Common myeloid progenitor, CD34-positive (primary cell): ENCODE results near the gene ARPIN.
"Not testable (repeated sequence)": the region's sequence is repeated elsewhere in the genome, so short reads cannot be mapped to it uniquely, and the experiment has no call there.

Experiments
- CTCF ChIA-PET: fragments of 350-600 bp; sonication (Branson Sonifier 250); formaldehyde crosslinking; loops from one replicate; lab custom pipeline; 2021; ENCODE audit warnings: antibody characterized with exemption; lab: Charles Lee
- POLR2A ChIA-PET: fragments of 350-600 bp; sonication (Branson Sonifier 250); formaldehyde crosslinking; loops from one replicate; lab custom pipeline; 2021; ENCODE audit warnings: antibody characterized with exemption; lab: Charles Lee
- DNase-seq, 3 donors: peaks; one replicate each; pipeline versions ENCODE4 v3.0.0 to v3.0.0-alpha.2; 2013
- H3K27ac ChIP-seq, 2 experiments: 1 replicate in 1 of 2; 2 replicates in 1 of 2; pipeline ENCODE4 v1.7.0; 2013; ENCODE audit warnings: inconsistent platforms in 2 of 2, low read length in 2 of 2, mild to moderate bottlenecking in 2 of 2, low read depth in 1 of 2, moderate library complexity in 1 of 2; ENCODE audit not compliant: severe bottlenecking in 2 of 2, insufficient read depth in 1 of 2, poor library complexity in 1 of 2
- H3K27me3 ChIP-seq, 5 experiments: replicated peaks in 2 of 5; 1 replicate in 3 of 5; 2 replicates in 2 of 5; pipeline versions ENCODE4 v1.6.1 to v1.7.0; 2013; ENCODE audit warnings: low read length in 4 of 5, mild to moderate bottlenecking in 2 of 5, moderate library complexity in 2 of 5, inconsistent platforms in 1 of 5; ENCODE audit not compliant: insufficient read depth in 5 of 5, control insufficient read depth in 4 of 5
- H3K36me3 ChIP-seq, 4 experiments: 1 replicate in 2 of 4; 2 replicates in 2 of 4; pipeline versions ENCODE4 v1.6.1 to v1.7.0; 2013; ENCODE audit warnings: low read length in 3 of 4, control low read depth in 1 of 4, mild to moderate bottlenecking in 1 of 4; ENCODE audit not compliant: control insufficient read depth in 4 of 4, insufficient read depth in 4 of 4
- H3K4me1 ChIP-seq, 4 experiments: 1 replicate in 3 of 4; 2 replicates in 1 of 4; pipeline versions ENCODE4 v1.6.1 to v1.7.1; 2013; ENCODE audit warnings: low read length in 3 of 4, mild to moderate bottlenecking in 3 of 4, control low read depth in 1 of 4, inconsistent platforms in 1 of 4, moderate library complexity in 1 of 4; ENCODE audit not compliant: control insufficient read depth in 4 of 4, insufficient read depth in 4 of 4; ENCODE audit errors: control extremely low read depth in 1 of 4
- H3K4me3 ChIP-seq, 7 experiments: 1 replicate in 4 of 7; 2 replicates in 3 of 7; pipeline versions ENCODE4 v1.5.1 to v1.7.0; 2013; ENCODE audit warnings: mild to moderate bottlenecking in 7 of 7, low read length in 6 of 7, moderate library complexity in 6 of 7, inconsistent platforms in 2 of 7, low read depth in 2 of 7, control low read depth in 1 of 7; ENCODE audit not compliant: insufficient read depth in 4 of 7, control insufficient read depth in 1 of 7; ENCODE audit errors: extremely low read depth in 1 of 7
- H3K9me3 ChIP-seq, 5 experiments: 1 replicate in 4 of 5; 2 replicates in 1 of 5; pipeline versions ENCODE4 v1.6.1 to v1.7.1; 2013; ENCODE audit warnings: low read length in 4 of 5, mild to moderate bottlenecking in 2 of 5, inconsistent platforms in 1 of 5, low read depth in 1 of 5, moderate library complexity in 1 of 5; ENCODE audit not compliant: control insufficient read depth in 4 of 5, insufficient read depth in 2 of 5; ENCODE audit errors: control extremely low read depth in 1 of 5
- WGBS: methylation state at CpG from one replicate; pipeline ENCODE4 v1.1.5; 2013; ENCODE audit not compliant: insufficient coverage; 5-methylcytosine and 5-hydroxymethylcytosine counted together

The ARPIN gene

DNA sequence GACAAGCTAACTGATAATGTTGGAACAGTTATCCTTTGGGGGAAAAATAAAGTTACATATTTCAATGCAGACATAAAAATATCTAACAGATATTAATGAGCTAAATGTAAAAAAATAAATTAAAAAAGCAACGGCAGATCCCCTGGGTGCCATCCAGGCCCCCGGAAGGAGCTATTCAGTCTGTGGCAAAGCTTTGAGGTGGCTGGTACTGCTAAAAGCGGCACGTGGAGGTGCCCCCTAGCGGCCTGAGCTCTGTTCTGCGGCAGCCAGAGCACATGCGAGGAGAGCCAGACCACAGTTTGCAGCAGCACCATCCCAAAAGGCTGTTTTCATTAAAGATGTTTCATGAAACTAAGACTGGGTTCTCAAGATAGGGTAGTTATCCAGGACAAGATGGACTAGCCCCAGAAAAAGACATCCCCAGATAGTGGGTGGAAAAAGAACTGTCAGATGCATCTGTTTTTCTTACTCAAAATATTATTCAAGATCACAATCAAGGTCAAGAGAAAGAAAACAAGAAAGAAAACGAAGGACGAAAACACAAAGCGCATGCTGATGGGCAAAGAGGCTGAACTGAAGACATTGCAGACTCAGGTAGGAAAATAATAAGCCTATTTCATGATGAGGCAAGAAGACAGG, 37.7 kb downstream of the ARPIN start:
- Histone ChIP-seq H3K9me3 (no peaks in the 10 kb centered on the region), H3K36me3 (peaks cover 10 to 39% (median 26%) of the 10 kb centered on the region in 4 experiments), H3K4me1 (peaks cover 0 to 3% (median 0%) of the 10 kb centered on the region in 4 experiments), H3K27ac (no peak overlapping the region), H3K27me3 (no peaks in the 10 kb centered on the region), H3K4me3 (no peak overlapping the region)
- WGBS, result 0% methylated on average over 6 of the region's 10 CpGs
- POLR2A ChIA-PET, result interaction anchor here (0.5 to 1.3 kb wide), 4 partner anchors 8 to 118 kb away, joined by 3 to 6 read pairs (median 3); no protein-coding TSS in a partner anchor
- peak; percentile 77 to 86 (median 81) for DNase-seq
- CTCF ChIA-PET, result interaction anchor here (0.6 to 9.2 kb wide), 34 partner anchors 9 to 225 kb away, joined by 3 to 240 read pairs (median 5); partner anchors contain the start of genes ANPEP and MESP2

DNA sequence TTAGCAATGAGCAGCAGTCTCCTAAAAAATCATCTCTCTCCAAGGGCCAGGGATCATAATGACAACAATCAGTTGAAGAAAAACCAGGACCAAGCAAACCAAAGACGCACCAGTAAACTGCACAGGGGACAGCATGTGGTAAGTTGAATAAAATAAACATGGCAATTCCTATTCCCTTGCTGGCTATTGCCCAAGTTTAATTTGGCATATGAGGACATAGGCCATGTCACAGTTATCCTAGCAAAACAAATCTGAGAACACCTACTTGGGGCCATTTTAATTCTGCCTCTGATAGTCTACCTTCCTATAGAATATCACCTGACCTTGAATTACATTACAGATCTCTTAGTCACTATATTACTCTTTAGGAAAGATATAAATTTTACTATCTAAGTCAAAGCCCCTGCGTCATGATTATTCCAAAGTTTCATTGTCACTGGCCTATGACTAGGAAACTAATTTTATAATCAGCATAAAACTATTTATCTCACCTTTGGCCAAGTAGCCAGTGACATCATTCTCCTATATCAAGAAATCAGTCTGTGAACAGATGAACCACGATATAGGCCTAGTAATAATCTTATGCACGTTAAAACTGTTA, 42.0 kb downstream of the ARPIN start:
- H3K27ac ChIP-seq, result no peak overlapping the region
- H3K4me1 ChIP-seq, result peaks cover 0 to 3% (median 0%) of the 10 kb centered on the region in 4 experiments
- no CpG with 5 or more reads among the region's 4 CpGs for WGBS
- no peak for DNase-seq
- CTCF ChIA-PET, result interaction anchor here (1.2 to 9.2 kb wide), 3 partner anchors 87 to 130 kb away, joined by 3 to 240 read pairs (median 4); no protein-coding TSS in a partner anchor
- no peaks in the 10 kb centered on the region for H3K27me3 ChIP-seq
- H3K36me3 ChIP-seq, result peaks cover 5 to 23% (median 17%) of the 10 kb centered on the region in 4 experiments
- H3K9me3 ChIP-seq, result no peaks in the 10 kb centered on the region
- no peak overlapping the region for H3K4me3 ChIP-seq
- POLR2A ChIA-PET, result no interaction called here

DNA sequence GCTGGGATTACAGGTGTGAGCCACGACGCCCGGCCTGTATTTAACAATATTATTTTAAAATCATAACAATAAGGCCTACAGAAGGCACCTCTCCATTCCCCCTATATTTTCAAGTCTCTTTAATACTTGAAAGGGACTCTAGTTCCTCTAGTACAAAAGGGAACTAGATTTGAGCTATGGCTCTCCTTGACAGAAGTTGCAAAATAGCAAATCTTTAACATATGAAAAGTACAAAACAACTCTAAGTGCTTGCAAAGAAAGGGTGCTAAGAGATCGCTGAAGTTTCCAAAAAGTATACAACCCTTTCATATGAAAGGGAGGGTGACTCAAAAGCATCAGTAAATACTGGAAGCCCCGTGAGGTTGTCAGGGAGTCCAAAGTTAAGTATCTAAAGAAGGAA, 42.7 kb downstream of the ARPIN start:
- 100% methylated on average over 1 of the region's 5 CpGs for WGBS
- ChIA-PET CTCF (no interaction called here), POLR2A (interaction anchor here (0.6 kb wide), 1 partner anchor 51 kb away, joined by 3 read pairs; no protein-coding TSS in a partner anchor)
- peaks cover 0 to 3% (median 0%) of the 10 kb centered on the region in 4 experiments for H3K4me1 ChIP-seq
- no peak overlapping the region for H3K4me3 ChIP-seq
- no peak overlapping the region for H3K27ac ChIP-seq
- no peak for DNase-seq
- peaks cover 3 to 23% (median 17%) of the 10 kb centered on the region in 4 experiments for H3K36me3 ChIP-seq
- H3K9me3 ChIP-seq, result no peaks in the 10 kb centered on the region
- no peaks in the 10 kb centered on the region for H3K27me3 ChIP-seq

DNA sequence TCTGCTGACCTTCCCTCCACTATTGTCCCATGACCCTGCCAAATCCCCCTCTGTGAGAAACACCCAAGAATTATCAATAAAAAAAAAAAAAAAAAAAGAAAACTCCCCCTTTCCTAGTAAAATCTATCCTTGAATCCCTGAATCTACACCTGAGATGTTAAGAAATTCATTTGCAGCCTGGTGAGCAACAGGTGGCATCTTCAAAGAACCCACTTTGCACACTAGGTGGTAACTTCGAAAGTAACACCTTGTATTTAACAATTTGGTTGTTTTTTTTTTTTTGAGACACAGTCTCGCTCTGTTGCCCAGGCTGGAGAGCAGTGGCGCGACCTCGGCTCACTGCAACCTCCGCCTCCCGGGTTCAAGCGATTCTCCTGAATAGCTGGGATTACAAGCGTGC, 43.3 kb downstream of the ARPIN start:
- WGBS, result 99% methylated on average over 9 of the region's 9 CpGs
- POLR2A ChIA-PET, result interaction anchor here (0.6 kb wide), 1 partner anchor 51 kb away, joined by 3 read pairs; no protein-coding TSS in a partner anchor
- H3K9me3 ChIP-seq, H3K4me3 ChIP-seq, H3K27me3 ChIP-seq, DNase-seq, H3K27ac ChIP-seq, H3K4me1 ChIP-seq, CTCF ChIA-PET: not testable (repeated sequence)
- peaks cover 3 to 28% (median 17%) of the 10 kb centered on the region in 4 experiments for H3K36me3 ChIP-seq

DNA sequence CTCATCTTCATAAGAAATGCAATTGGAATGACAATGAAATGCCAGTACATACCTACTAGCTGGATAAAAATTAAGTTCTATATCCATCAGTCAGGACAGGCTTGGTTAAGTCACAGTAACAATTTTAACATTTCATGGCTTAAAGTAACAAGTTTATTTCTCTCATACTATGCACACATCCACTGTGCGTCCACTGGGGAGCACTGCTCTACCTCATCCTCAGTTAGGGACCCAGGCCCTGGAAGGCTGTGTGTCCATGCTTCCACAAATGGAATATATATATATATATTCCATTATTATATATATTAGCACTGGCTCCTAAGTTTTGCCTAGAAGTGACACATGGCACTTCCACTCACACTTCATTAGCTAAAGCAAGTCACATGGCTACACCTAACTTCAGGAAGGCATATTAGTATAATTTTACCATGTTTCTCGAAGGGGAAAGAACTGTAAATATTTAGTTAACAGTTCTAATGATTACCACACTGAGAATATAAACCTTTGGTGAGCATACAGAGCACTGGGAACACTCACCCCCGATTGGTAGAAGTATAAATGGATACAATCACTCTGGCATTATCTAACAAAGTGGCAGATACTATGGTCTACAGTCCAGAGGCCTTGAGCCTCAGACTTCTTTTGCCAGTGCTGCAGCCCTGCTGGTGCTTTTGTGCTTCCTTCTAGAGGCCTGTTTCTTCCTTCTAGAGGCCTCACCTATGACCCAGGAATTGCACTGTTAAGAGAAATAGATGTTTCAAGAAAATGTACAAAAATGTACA, 47.6 kb downstream of the ARPIN start:
- CTCF ChIA-PET, result interaction anchor here (0.8 to 2.8 kb wide), 4 partner anchors 11 to 110 kb away, joined by 3 to 21 read pairs (median 4); no protein-coding TSS in a partner anchor
- WGBS, result no CpG with 5 or more reads among the region's 3 CpGs
- peaks cover 0 to 2% (median 0%) of the 10 kb centered on the region in 4 experiments for H3K4me1 ChIP-seq
- H3K9me3 ChIP-seq, result no peaks in the 10 kb centered on the region
- no peak for DNase-seq
- no peak overlapping the region for H3K4me3 ChIP-seq
- no peaks in the 10 kb centered on the region for H3K27me3 ChIP-seq
- H3K27ac ChIP-seq, result no peak overlapping the region
- H3K36me3 ChIP-seq, result peaks cover 2 to 37% (median 24%) of the 10 kb centered on the region in 4 experiments
- POLR2A ChIA-PET, result no interaction called here

DNA sequence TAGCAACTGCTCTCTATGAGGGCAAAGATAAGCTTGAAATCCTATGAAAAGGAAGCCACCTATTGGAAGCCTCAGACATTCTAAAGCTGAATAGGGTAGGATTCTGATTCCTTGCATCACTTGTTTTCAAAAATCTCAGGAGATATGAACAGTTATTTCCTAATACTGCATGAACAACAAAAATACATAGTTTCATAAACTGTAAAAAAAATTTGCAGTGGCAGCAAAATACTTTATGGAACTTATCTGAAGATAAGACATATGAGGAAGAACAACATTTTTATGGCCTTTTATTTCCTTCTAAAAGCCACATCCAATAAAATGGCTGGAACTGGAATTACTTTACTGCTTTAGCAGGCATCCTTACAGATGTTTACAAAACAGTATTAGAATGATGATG, 48.8 kb downstream of the ARPIN start:
- Histone ChIP-seq H3K27ac (no peak overlapping the region), H3K36me3 (peaks cover 2 to 34% (median 22%) of the 10 kb centered on the region in 4 experiments), H3K27me3 (no peaks in the 10 kb centered on the region), H3K4me3 (no peak overlapping the region), H3K9me3 (no peaks in the 10 kb centered on the region), H3K4me1 (peaks cover 0 to 2% (median 0%) of the 10 kb centered on the region in 4 experiments)
- ChIA-PET CTCF (interaction anchor here (0.9 to 1.8 kb wide), 3 partner anchors 11 to 103 kb away, joined by 4 to 5 read pairs (median 4); no protein-coding TSS in a partner anchor), POLR2A (interaction anchor here (0.6 to 0.9 kb wide), 3 partner anchors 25 to 121 kb away, joined by 3 to 4 read pairs (median 3); no protein-coding TSS in a partner anchor)
- no peak for DNase-seq
